GM21529 (cell line): Measurements from ENCODE around the gene SSTR4.

Experiments used
- ATAC-seq: cut with Tn5 transposase; IDR thresholded peaks from one replicate; pipeline ENCODE4 v1.9.1; 2021; ENCODE audit not compliant: unreplicated experiment

The SSTR4 gene

DNA sequence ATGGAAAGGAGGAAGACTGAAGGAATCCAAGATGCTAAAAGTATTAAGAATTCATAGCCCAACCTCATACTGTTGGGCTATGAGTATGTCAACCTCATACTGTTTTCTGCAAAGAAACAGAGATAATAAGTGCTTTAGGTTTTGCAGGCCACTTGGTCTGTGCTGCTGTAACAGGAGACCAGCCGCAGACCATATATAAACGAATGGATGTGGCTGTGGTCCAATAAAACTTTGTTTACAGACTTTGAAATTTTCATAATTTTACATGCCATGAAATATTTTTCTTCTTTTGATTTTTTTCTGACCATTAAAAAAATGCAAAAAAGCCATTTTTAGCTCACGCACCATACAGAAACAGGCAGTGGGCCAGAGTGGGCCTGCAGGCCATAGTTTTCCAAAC lies 28.1 kb downstream of the SSTR4 start:
- ATAC-seq, result no peak

DNA sequence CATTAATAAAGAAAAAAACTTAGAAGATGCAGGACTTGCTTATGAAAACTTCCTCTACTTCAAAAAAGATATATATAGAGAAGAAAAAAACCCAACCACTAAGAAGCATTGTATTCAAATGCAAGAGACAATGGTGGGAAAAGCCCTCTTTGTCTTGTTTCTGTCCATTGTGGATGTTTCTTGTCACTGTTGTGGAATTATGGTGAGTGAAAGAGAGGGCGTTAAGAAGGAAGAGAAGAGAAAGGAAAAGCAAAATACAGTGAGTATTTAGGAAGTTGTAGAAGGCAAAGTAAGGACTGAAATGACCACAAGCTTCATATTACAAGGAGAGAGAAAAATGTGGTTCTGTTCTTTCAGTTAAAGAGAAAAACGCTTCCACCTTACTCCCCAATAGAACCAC lies 28.5 kb downstream of the SSTR4 start:
- no peak for ATAC-seq

DNA sequence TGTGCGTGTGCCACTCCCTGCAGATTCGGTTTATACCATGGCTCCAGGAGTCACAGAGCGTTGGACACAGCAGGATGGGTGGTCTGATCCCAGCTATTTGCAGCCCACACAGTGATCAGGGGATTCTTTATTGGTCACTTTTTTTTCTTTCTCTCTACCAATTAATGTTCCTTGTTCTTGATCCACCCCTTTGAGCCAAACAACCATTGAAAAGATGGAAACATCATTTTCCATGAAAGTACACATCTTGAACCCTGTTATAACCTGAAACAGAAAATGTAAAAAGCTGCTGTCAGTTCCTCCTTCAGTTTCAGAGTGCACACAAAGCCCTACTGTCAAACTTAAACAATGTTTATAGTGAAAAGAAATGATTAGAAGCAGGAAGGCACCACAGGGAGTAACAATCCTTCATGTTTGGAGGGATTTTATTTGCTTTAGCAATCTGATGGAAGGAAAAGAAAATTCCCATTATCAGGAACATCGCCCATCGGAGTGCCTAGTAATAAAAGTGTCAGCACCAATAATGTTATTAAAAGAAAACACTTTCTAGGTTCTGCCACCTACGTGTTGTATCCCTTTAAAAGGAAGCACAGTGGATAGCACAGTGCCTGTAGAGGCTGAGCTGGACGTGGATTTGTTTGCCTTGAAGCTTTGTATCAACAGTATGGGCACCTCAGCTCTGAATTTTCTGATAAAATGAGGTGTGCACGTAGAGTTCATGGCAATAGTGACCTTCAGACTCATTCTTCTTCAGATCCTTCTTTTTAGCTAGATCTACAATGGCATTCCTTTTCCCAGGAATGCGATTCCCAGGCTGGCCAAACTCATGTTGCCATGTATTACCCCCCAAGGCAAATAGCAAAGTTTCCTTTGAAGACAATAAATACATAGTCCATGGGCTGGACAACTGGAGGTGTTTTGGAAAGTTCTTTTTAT lies 30.4 kb downstream of the SSTR4 start:
- no peak for ATAC-seq

DNA sequence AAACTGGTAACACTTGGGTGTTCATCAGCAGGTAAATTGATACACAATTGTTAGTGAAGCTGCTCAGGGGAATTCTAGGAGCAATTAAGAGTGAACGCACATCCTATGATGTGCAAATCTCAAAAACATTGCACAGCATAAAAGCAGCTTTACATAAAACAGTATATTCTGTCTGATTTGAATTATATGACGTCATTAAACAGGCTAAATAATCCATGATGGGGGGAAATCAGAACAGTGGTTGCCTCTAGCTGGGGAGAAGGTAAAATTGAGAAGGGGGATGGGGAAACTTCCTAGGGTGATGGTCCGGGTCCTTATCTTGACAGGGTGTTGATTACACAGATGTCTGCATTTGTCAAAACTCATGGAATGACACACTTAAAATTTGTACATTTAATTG lies 31.7 kb downstream of the SSTR4 start:
- no peak for ATAC-seq

DNA sequence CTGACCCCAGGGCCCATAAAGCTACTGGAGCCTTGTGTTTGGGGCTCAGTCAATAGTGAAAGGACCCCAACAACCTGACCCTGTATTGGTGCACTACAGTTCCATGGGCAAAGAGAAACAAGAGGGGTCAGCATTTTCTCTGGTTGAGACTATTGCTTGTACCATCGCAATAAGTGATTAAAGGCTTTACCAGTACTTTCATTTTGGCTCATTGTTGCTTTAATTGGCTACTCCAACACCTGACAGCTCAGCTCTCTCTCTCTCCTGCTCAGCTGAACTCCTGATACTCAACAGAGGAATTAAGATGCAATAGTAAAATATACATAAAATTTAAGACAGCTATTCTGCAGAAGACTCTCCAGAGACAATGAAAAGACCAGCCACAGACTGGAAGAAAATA lies 33.2 kb downstream of the SSTR4 start:
- no peak for ATAC-seq

DNA sequence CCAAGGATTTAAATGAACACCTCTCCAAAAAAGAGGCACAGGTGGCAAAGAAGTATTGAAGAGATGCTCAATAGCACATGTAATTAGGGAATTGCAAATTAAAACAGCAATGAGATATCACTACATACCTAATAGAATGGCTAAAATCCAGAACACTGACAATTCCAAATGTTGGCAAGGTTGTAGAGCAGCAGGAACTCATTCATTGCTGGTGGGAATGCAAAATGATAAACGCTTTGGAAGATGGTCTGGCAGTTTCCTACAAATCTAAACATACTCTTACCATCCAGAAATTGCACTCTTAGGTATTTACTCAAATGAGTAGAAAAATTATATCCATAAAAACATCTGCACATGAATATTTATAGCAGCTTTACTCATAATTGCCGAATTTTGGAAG lies 34.0 kb downstream of the SSTR4 start:
- ATAC-seq, result no peak

DNA sequence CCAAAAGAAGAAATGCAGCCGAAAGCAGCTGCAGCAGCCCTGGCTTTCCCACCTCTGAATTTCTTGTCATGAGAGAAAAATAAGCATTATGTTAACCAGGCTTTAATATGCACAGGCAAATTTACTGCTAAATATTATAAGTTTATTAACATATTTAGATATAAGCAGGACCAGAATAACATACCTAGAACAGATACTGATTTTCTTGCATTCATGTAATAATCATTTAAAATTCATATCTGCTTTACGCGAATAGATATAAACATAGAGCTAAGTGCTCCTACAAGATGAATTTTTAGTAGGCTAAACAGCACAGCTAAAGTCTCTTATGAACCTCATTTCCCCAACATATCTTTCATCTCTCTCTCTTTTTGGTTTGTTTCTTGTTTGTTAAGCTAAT lies 36.3 kb downstream of the SSTR4 start:
- no peak for ATAC-seq

DNA sequence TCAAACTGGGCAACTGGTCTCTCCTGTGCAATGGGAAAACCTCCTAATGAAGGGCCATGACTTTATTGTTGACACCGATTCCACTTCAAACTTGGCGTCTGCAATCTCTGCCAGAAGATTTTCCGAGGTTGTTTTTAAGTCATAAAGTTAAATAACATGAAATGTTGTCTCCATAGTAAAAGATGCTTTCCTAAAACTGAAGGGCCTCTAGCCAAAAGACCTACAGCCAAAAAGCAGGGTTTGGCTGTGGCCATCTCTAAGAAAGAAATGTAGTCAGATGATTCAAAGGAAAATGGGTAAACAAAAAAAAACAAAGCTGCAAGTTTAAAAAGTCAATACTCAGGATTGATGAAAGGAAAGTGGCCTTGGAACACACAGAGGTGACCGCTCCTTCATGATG lies 36.9 kb downstream of the SSTR4 start:
- no peak for ATAC-seq

DNA sequence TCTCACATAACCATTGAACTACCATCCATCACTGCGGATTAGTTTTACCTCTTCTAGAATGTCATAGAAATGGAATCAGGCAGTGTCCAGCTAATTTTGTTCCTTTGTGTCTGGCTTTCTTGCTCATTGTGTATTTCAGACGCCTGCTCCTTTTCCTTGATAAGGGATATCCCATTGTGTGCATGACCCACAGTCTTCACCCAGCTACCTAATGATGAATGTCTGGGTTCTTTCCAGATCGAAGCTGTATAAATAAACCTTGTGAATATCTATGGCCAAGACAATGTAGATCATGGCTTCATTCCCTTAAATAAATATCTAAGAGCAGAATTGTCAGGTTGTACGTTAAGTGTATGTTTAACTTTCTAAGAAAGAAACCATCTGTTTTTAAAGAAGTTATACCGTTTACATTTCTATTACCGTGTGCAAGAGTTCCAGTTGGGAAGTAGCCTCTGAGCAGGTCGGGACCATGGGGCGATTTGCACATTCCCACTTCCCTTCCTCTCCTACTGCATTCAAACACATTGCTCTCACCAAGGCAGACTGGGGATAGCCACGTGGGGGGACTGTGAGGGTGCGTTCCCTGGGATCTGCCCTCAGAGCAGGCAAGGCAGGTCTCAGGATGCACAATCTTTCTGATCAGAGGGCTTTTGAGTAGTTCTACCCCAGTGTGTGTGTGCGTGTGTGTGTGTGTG lies 37.9 kb downstream of the SSTR4 start:
- ATAC-seq, result no peak

DNA sequence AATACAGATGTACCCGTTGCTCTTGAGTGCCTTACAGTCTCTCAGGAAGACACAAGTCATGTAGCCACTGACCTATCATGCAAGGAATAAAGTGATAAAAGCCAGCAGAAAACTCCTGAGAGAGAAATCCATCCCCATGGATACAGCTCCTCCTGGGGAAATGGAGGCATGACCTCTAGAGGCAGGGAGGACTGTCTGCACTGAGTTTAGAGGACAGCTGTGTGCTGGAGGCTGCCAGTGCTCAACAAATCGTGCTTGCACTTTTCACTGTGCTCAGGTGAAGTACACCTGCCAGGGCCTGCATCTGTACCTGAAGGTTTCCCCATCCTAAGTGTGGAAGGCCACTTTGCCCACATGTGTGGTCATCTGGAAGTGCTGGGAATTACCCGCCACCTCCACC lies 38.9 kb downstream of the SSTR4 start:
- no peak for ATAC-seq

DNA sequence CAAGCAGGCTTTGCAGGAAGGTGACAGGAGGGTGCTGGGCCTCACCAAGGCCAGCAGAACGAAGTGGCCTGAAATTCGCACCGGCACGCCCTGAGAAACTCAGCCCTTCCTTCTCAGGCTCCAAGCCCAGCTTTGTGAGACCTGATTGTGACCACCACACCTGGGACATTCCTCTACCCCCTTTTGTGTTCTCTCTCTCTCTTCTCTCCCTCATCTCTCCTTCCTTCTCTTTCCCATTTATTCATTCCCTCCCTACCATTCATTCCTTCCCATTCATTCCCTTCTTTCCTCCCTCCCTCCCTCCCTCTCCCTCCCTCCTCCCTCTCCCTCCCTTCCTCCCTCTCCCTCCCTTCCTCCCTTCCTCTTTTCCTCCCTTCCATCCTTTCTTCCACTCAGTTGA lies 42.2 kb downstream of the SSTR4 start:
- ATAC-seq, result no peak

DNA sequence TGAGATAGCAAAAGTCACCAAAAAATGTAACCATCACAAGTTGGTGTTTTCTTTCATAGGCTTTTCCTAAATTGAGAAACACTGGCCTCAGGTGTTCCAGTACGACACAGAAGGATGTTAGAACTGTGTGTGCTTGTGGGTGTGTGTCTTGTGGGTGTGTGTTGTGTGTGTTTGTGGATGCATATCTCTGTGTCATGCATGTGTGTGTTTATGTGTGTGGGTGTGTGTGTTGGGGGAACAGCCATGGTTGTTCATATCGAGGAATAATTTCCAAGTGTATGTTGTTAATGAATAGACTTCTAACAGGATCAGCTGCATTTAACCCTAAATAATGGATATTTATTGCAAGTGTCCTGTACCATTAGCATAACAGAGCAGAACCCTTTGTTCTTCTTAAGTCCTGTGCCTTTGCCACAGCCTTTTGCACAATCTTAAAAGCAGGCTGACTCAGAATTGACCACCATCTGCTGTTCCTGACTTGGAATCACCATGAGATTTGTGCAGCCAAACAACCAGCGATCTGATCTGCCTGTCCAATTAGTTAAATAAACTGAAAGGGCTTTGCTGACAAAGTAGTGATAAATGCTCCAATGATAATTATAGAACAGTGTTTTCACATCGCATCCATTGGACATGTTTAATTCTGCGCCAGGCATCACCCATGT lies 43.4 kb downstream of the SSTR4 start:
- ATAC-seq, result no peak

DNA sequence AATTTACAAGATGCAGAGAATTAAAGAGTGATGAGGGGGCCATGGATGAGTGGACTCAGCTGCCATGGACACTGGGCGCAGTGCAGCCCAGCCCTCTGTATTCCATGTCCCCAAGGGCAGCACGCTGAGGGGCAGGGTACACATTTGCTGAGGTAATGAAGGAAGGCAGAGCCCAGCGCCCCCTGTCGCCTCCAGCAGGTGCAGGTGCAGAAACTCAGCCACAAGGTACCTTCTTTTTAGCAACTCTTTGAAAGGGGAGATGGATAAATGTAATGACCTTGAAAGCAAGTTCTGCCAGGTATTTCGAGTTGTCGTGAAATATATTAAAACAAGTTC lies 43.9 kb downstream of the SSTR4 start:
- no peak for ATAC-seq

DNA sequence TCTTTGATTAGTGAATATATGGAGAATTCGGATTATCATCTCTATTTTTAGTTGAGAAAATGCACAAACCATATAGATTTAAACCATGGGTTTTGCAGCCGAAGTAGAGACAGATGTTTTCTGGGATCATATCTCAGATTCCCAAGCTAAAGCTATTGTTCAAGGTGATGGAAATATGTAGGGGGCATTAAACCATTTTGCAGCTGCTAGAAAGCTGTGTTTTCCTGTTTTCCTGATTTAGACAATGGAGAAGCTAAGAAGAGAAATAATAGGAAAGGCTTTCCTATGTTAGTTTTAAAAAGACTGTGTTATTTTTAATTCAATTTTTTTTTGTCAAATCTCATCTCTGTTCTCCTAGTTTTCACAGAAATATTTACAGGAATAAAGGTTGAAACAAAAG lies 44.8 kb downstream of the SSTR4 start:
- no peak for ATAC-seq

DNA sequence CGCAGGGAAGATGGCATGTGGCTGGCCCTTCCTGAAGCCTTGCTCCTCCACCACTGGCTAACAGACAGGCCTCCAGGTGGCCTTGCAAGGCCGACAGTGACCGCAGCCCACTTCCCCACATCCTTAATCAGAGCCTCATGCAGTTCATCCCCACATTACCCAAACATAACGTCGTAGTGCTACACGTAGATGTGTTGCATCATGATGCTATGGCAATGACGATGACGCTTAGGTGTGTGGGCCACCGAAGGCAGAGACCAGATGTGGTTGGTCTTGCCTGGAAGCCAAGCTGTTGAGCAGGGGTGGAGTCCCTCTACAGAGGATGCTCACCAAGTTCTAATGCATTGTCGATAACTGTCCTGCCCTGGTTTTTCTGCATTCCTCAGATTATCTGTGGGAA lies 45.4 kb downstream of the SSTR4 start:
- no peak for ATAC-seq

DNA sequence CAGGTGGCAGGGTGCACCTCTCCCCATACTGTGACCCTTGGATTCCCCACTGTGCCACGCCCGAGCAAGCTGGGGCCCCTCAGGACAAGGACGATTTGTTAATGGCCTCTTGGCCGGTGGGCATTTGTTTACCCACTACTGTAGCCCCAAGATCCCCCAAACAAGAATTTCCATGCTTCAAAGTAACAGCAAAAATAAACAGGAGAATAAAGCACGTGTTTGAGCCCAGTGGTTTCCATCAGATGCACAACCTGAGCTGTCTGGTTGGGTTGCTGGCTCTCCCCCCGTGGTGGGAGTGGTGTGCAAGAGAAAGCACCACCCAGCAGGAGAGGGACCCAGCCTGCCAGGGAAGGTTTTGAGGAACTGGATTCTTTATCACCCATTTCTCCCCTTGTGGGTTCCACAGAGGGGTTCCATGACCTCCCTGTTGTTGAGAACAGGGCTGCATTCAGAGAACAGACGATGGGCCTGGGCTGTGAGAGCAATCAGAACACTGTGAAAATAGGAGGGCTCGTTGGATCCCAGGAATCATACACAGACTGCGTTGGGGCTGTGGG lies 46.2 kb downstream of the SSTR4 start:
- no peak for ATAC-seq

DNA sequence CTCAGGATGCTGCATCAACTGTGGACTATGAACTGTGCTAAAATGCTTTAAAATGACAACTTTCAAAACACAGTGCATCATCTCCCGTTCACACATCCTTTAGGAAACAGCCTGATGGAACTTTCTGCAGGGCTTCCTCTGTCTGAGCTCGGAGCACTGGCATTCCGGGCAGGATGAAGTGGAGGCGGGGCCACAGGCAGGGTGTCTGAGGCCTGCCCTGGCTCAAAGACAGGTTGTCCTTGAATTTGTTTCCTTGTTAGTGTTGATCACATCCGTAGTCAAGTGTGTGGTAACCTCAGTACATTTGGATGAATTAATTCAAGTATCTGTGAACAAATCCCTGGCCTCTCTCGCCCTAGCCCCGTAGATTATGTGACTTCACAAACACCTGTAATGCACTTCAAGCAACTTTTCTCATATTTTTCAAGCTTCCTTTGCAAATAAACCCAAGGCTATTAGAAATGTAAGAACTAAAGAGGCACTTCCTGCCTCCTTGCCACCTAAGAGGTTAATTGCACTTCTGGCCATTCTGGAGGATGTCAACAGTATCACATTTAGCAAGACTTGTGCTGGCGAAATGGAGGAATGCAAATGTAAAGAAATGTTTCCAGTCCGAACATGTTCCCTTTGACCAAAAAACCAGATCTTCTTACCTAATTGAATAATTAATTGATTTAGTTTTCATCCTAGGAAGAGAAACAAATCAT lies 47.9 kb downstream of the SSTR4 start:
- no peak for ATAC-seq

DNA sequence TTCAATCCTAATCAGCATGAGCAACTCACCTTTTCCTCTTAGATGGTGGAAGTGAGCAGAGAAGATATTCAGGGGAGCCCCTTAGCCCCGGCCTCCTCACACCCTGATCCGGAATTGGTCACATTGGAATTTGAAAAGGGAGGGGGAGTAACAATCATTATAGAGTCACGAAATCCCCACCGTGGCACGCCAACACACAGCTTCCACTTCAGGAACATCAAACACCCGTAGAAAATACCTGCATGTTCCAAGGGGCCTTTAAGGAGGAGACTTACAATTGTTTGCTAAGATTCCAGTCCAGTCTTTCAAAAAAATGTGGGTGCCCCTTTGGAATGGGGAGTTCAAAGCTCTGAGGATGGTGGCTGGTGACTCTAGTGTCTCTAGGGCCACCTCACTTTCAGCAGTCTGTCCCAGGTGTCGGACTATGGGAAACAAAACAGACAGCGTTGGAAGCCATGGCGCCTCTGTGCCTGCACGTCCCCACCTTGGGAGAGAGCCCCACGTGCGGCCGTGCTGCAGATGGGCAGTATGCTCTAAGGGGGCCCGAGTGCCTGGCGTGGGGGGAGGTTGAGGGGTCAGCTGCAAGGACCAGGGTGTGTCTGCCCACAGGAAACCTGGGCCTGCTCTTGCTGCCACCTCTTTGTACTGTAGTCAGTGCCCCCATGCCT lies 48.6 kb downstream of the SSTR4 start:
- no peak for ATAC-seq

DNA sequence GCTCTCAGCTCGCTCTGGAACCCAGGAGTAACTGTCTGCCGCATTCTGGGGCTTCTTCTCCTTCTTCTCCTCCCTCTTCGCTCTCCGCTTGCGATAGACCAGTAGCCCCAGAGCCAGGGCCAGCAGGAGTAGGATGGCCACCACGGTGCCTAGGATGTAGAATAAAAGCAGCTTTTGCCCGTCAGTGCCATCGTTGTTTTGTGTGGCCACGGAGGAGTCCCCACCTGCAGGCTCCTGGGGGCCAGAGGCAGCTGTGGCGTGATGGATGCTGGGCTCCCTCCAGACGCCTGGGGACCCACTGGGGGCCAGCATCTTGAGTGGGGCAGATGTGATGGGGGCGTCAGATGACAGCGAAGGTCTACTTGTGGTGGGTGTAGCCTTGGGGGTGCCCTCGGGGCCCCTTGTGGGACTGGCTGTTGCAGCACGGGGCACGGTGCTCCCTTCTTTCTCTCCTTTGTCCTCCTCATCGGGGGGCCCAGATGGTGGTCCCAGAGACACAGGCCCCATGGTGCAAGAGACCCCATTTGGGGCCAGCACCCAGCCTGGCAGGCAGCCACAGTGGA lies 49.3 kb downstream of the SSTR4 start:
- ATAC-seq, result no peak

DNA sequence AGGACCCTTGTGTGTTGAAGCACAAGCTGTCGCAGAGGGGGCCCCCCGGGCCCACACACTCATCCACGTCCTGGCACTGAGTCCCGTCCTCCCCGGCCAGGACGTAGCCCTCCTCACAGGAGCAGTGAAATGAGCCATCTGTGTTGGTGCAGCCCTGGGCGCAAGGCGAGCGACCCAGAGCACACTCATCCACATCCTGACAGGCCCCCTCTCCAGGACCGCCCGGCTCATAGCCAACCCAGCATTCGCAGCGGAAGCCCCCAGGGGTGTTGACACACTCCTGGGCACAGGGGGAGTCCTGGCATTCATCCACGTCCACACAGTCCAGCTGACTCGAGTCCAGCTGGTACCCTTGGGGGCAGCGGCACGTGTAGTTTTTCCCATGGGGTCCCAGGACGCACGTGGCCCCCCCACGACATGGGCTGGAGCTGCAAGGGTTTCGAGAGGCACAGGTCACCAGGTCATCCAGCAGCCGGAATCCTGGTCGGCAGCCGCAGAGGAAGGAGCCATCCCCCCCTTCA lies 49.8 kb downstream of the SSTR4 start:
- ATAC-seq, result no peak
